ENCODE measurements around the gene ABLIM1. TPM values are rescaled to one million over a fixed set of nuclear protein-coding genes. Genes with fewer than 3 reads are reported as not detected.

The ABLIM1 gene
- total RNA-seq, 2 experiments from 2014 or later, result 91.5 to 97.9 TPM

DNA sequence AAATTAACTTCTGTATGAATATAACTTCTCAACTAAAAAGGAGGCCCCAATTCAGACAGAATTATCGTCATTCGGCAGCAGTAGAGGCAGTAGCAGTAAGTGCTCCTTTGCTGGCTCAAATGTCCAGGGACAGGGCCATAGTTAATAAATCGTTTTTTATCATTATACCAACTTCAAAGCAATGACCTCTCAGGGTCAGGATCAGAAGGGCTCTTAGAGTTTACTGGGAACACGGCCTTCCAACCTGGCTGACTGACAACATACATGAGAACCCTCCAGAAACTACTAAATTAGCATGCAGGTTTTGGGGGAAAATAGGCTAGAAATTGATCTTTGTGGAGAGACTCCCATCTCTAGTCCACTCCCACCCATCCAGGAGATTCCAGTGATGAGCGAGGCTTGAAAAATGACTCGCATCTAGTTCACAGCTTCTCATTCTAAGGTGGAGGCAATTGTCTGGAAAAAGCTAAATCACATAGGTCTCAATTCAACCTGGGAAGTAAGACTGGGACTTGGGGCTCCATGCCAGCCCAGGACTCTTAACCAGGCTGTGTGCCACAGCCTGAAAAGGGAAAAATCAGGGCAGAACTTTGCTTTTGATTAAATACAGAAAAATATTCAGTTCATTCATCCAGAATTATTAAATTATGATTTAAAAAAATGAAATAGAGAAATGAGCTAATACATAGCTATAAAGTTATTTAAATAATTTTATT lies 84.6 kb downstream of the ABLIM1 start:
- Mint-ChIP-seq H3K4me3 (no peak overlapping the region), H3K27ac (no peak overlapping the region), H3K27me3 (no peaks in the 10 kb centered on the region), H3K4me1 (no peaks in the 10 kb centered on the region), H3K9me3 (no peaks in the 10 kb centered on the region), H3K36me3 (ENCODE audit: low read depth) (peaks cover 3% of the 10 kb centered on the region)
- DNase-seq, result no peak
- POLR2A ChIA-PET, result no interaction called here
- CTCF ChIA-PET, result interaction anchor here (0.8 to 1.1 kb wide), 2 partner anchors 24 to 102 kb away, joined by 3 read pairs; no protein-coding TSS in a partner anchor

- Mint-ChIP-seq H3K4me1 (no peaks in the 10 kb centered on the region), H3K27ac (no peak overlapping the region), H3K36me3 (ENCODE audit: low read depth) (peaks cover 3% of the 10 kb centered on the region), H3K9me3 (no peaks in the 10 kb centered on the region), H3K27me3 (no peaks in the 10 kb centered on the region), H3K4me3 (no peak overlapping the region)
- DNase-seq, result no peak
- CTCF ChIA-PET, result interaction anchor here (1.1 kb wide), 1 partner anchor 17 kb away, joined by 4 read pairs; no protein-coding TSS in a partner anchor
- POLR2A ChIA-PET, result no interaction called here
Measured at GRCh38 chr10:114571316-114571999, 86.6 kb downstream of the ABLIM1 start.

DNA sequence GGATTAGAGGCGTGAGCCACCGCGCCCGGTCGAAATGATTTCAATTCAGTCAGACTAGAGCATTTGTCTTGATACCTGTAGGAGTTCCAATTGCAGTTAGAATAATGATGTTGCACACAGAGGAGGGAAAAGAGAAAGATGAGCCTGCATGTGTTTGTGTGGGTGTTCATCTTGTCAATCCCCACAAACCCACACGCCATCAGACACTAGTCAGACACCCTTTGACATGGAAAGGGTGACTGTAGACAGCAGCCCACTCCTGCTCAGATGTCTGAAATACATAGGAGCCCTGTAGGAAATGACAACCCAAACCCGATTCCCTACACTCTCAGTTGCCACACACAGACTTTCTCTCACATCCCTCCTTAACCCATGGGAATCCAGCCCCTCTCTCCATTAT lies 92.0 kb downstream of the ABLIM1 start:
- no peaks in the 10 kb centered on the region for H3K27me3 Mint-ChIP-seq
- H3K9me3 Mint-ChIP-seq, result no peaks in the 10 kb centered on the region

DNA sequence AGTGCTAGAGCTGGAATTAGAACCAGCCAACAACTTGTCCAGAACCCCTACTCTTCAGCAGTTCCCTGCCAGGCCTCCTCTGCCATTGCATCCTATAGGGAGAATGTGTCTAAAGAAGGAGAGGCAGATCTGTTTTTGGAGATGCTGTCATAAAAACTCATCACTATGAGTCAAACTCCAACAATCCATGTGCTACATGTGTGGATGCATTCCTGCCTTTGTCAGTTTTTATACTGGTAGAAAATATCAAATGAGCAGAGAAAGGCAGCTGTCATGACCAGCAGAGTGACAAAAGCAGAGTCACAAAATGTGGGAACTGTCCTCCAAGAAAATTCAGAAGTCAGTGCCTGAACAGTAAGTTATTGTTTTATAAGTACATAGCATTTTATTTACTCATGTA lies 93.0 kb downstream of the ABLIM1 start:
- Mint-ChIP-seq H3K4me3 (no peak overlapping the region), H3K9me3 (no peaks in the 10 kb centered on the region), H3K27ac (no peak overlapping the region), H3K36me3 (ENCODE audit: low read depth) (no peaks in the 10 kb centered on the region), H3K27me3 (no peaks in the 10 kb centered on the region), H3K4me1 (no peaks in the 10 kb centered on the region)
- DNase-seq, result no peak
- ChIA-PET CTCF (no interaction called here), POLR2A (no interaction called here)

More for the DNA sequence above, 92.0 kb downstream of the ABLIM1 start:
- no peak for DNase-seq
- Mint-ChIP-seq H3K36me3 (ENCODE audit: low read depth) (no peaks in the 10 kb centered on the region), H3K27ac (no peak overlapping the region), H3K4me3 (no peak overlapping the region), H3K4me1 (no peaks in the 10 kb centered on the region)
- ChIA-PET CTCF (no interaction called here), POLR2A (no interaction called here)

- Mint-ChIP-seq H3K27me3 (peaks cover 2% of the 10 kb centered on the region), H3K9me3 (peaks cover 14% of the 10 kb centered on the region), H3K4me3 (no peak overlapping the region), H3K27ac (no peak overlapping the region), H3K36me3 (ENCODE audit: low read depth) (peaks cover 12% of the 10 kb centered on the region), H3K4me1 (no peaks in the 10 kb centered on the region)
- DNase-seq, result no peak
- ChIA-PET POLR2A (no interaction called here), CTCF (interaction anchor here (1.6 kb wide), 1 partner anchor 89 kb away, joined by 4 read pairs; no protein-coding TSS in a partner anchor)
Measured at GRCh38 chr10:114561008-114561523, 97.0 kb downstream of the ABLIM1 start.

GRCh38 chr10:114560144-114560543 lies 97.9 kb downstream of the ABLIM1 start:
- ChIA-PET CTCF (interaction anchor here (1.6 kb wide), 1 partner anchor 88 kb away, joined by 4 read pairs; no protein-coding TSS in a partner anchor), POLR2A (no interaction called here)
- H3K36me3 Mint-ChIP-seq (ENCODE audit: low read depth), result peaks cover 12% of the 10 kb centered on the region
- H3K4me1 Mint-ChIP-seq, result no peaks in the 10 kb centered on the region
- no peak overlapping the region for H3K27ac Mint-ChIP-seq
- H3K27me3 Mint-ChIP-seq, result peaks cover 2% of the 10 kb centered on the region
- no peak overlapping the region for H3K4me3 Mint-ChIP-seq
- DNase-seq, result no peak
- peaks cover 14% of the 10 kb centered on the region for H3K9me3 Mint-ChIP-seq

DNA sequence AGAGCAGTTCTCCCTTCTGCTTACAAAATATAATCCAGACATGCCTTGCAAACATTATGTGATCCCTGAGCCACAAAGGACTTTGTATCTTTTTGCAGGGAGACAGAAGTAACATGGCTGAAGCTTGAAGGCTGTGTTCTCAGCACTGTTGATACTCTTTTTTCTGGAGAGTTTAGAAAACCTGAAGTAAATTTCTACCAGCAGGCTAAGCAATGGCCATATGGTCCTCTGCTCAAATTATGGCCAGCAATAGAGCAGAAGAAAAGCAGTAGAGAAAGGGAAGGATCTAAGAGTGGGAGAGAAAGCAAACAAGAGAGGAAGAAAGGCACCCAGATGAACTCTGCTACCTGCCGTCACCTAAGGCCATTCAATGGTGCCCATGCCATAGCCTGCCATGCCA lies 98.4 kb downstream of the ABLIM1 start:
- ChIA-PET POLR2A (no interaction called here), CTCF (interaction anchor here (1.6 kb wide), 1 partner anchor 88 kb away, joined by 4 read pairs; no protein-coding TSS in a partner anchor)

DNA sequence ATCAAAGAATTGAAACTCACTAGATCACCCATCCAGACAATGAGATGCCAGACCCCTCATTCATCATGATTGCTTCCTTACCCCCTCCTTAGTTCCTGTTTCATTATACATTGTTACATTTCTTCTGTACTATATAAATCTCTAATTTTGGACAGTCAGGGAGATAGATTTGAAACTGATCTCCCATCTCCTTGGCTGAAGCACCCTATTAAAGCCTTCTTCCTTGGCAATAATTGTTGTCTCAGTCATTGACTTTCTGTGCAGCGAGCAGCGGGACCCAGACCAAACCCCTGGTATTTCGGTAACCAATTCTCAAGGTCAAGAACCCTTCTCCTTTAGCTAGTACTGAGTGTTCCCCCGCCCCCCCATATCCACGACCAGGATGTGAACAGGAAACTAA lies 100.2 kb downstream of the ABLIM1 start:
- Mint-ChIP-seq H3K36me3 (ENCODE audit: low read depth) (peaks cover 12% of the 10 kb centered on the region), H3K9me3 (peaks cover 14% of the 10 kb centered on the region), H3K27me3 (peaks cover 2% of the 10 kb centered on the region), H3K27ac (no peak overlapping the region), H3K4me3 (no peak overlapping the region), H3K4me1 (no peaks in the 10 kb centered on the region)
- no peak for DNase-seq
- POLR2A ChIA-PET, result no interaction called here
- CTCF ChIA-PET, result interaction anchor here (0.7 kb wide), 1 partner anchor 32 kb away, joined by 3 read pairs; no protein-coding TSS in a partner anchor

More for the DNA sequence above, 98.4 kb downstream of the ABLIM1 start:
- Mint-ChIP-seq H3K9me3 (peaks cover 14% of the 10 kb centered on the region), H3K27ac (no peak overlapping the region), H3K4me1 (no peaks in the 10 kb centered on the region), H3K27me3 (peaks cover 2% of the 10 kb centered on the region), H3K4me3 (no peak overlapping the region), H3K36me3 (ENCODE audit: low read depth) (peaks cover 12% of the 10 kb centered on the region)
- no peak for DNase-seq

- ChIA-PET CTCF (interaction anchor here (1.2 kb wide), 2 partner anchors 11 to 323 kb away, joined by 3 read pairs; no protein-coding TSS in a partner anchor), POLR2A (no interaction called here)
- H3K9me3 Mint-ChIP-seq, result peaks cover 14% of the 10 kb centered on the region
- peaks cover 12% of the 10 kb centered on the region for H3K36me3 Mint-ChIP-seq (ENCODE audit: low read depth)
- H3K4me1 Mint-ChIP-seq, result no peaks in the 10 kb centered on the region
- DNase-seq, result no peak
- H3K27me3 Mint-ChIP-seq, result peaks cover 2% of the 10 kb centered on the region
- no peak overlapping the region for H3K27ac Mint-ChIP-seq
- H3K4me3 Mint-ChIP-seq, result no peak overlapping the region
Measured at GRCh38 chr10:114556236-114557122, 101.6 kb downstream of the ABLIM1 start.

DNA sequence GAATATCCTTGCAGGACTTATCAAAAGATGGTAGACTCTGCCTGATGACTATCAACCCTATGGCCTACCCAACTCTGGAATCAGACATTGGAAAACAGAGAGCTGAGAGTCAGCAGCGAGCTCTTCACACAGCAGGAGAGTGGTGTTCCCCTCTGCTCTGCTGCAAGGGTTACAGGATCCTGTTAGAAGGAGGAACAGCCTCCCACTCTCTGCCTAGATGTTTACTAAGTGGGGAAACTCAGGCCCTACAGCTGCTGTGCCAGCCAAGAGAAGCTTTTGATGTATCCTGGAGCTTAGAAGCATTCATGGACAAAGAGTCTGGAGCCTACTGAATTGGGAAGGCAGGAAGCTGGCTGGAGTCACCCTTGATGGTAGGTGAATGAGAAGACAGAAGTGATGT lies 104.6 kb downstream of the ABLIM1 start:
- DNase-seq, result no peak
- CTCF ChIA-PET, result interaction anchor here (0.7 to 1.9 kb wide), 10 partner anchors 17 to 268 kb away, joined by 3 to 9 read pairs (median 4); partner anchors contain the start of gene FHIP2A
- H3K9me3 Mint-ChIP-seq, result peaks cover 12% of the 10 kb centered on the region
- no peak overlapping the region for H3K4me3 Mint-ChIP-seq
- H3K27ac Mint-ChIP-seq, result no peak overlapping the region
- H3K36me3 Mint-ChIP-seq (ENCODE audit: low read depth), result peaks cover 8% of the 10 kb centered on the region
- H3K4me1 Mint-ChIP-seq, result peaks cover 5% of the 10 kb centered on the region
- POLR2A ChIA-PET, result interaction anchor here (1.4 to 1.6 kb wide), 2 partner anchors 248 to 268 kb away, joined by 3 to 5 read pairs; partner anchors contain the start of gene FHIP2A
- no peaks in the 10 kb centered on the region for H3K27me3 Mint-ChIP-seq

- no peak for DNase-seq
- Mint-ChIP-seq H3K27me3 (no peaks in the 10 kb centered on the region), H3K9me3 (peaks cover 4% of the 10 kb centered on the region), H3K4me1 (peaks cover 18% of the 10 kb centered on the region), H3K4me3 (no peak overlapping the region), H3K36me3 (ENCODE audit: low read depth) (no peaks in the 10 kb centered on the region), H3K27ac (no peak overlapping the region)
- POLR2A ChIA-PET, result no interaction called here
- CTCF ChIA-PET, result interaction anchor here (0.6 to 6.2 kb wide), 11 partner anchors 16 to 327 kb away, joined by 3 to 76 read pairs (median 5); no protein-coding TSS in a partner anchor
Measured at GRCh38 chr10:114552050-114552449, 106.0 kb downstream of the ABLIM1 start.

GRCh38 chr10:114551636-114551972 lies 106.5 kb downstream of the ABLIM1 start:
- CTCF ChIA-PET, result interaction anchor here (0.6 to 6.2 kb wide), 11 partner anchors 17 to 328 kb away, joined by 3 to 76 read pairs (median 5); no protein-coding TSS in a partner anchor
- Mint-ChIP-seq H3K27me3 (no peaks in the 10 kb centered on the region), H3K27ac (no peak overlapping the region), H3K4me1 (peaks cover 20% of the 10 kb centered on the region), H3K4me3 (no peak overlapping the region), H3K36me3 (ENCODE audit: low read depth) (no peaks in the 10 kb centered on the region), H3K9me3 (peaks cover 3% of the 10 kb centered on the region)
- DNase-seq, result no peak
- POLR2A ChIA-PET, result no interaction called here
